Gastrocnemius medialis (tissue), 4 donors: ENCODE data around the gene AQP11.

Source experiments
- POLR2A ChIP-seq, 2 donors: fragments of 450-650 bp; IDR thresholded peaks; one replicate each; pipeline ENCODE4 v1.6.1; 2017; ENCODE audit warnings: antibody characterized with exemption in 2 of 2, mild to moderate bottlenecking in 2 of 2, moderate library complexity in 2 of 2
- TF ChIP-seq, protein P1 (sequence below), 5 experiments: fragments of 450-650 bp in 3 of 5; fragments of 200-600 bp in 2 of 5; sonication (generic) in 2 of 5; IDR thresholded peaks in 4 of 5; conservative IDR thresholded peaks in 1 of 5; 1 replicate in 4 of 5; 2 replicates in 1 of 5; pipeline ENCODE4 v1.5.1; 2016 to 2019; ENCODE audit warnings: antibody characterized with exemption in 5 of 5, mild to moderate bottlenecking in 3 of 5, moderate library complexity in 3 of 5

DNA sequence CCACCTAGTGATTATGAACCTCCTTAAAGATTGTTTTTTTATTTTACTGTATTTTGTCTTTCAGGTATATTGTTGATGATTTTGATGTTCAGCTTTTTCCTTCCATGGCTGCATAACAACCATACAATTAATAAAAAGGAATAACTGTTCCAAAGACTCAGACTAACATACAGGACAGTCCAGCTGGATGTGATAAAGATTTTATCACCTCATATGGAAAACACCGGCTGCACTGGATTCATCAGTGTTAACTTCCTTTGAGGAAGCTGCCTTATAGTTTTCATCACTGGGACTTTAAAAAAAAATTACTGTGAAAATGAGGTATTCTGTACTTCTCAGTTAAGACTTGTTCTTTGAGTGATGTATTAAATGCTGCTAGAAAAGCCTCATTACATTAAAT, 19.5 kb downstream of the AQP11 start:
- TF ChIP-seq, protein P1, sequence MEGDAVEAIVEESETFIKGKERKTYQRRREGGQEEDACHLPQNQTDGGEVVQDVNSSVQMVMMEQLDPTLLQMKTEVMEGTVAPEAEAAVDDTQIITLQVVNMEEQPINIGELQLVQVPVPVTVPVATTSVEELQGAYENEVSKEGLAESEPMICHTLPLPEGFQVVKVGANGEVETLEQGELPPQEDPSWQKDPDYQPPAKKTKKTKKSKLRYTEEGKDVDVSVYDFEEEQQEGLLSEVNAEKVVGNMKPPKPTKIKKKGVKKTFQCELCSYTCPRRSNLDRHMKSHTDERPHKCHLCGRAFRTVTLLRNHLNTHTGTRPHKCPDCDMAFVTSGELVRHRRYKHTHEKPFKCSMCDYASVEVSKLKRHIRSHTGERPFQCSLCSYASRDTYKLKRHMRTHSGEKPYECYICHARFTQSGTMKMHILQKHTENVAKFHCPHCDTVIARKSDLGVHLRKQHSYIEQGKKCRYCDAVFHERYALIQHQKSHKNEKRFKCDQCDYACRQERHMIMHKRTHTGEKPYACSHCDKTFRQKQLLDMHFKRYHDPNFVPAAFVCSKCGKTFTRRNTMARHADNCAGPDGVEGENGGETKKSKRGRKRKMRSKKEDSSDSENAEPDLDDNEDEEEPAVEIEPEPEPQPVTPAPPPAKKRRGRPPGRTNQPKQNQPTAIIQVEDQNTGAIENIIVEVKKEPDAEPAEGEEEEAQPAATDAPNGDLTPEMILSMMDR (IDR thresholded peaks at IDR 0.05 in 4 of 5, conservative IDR thresholded peaks at IDR 0.05 in 1 of 5), result no peak
- TF ChIP-seq POLR2A (IDR thresholded peaks at IDR 0.05), result no peak
